H1 (cell line): ENCODE results near the gene TPBGL. TPM values are rescaled to one million over a fixed set of nuclear protein-coding genes. Genes with fewer than 3 reads are reported as not detected.

Experiments
- CTCF ChIA-PET: fragments of 300-600 bp; sonication (Branson Sonifier 250); formaldehyde crosslinking; loops from one replicate; lab custom pipeline; 2021; ENCODE audit not compliant: partially characterized antibody; lab: Charles Lee
- POLR2A ChIA-PET: fragments of 300-600 bp; sonication (Branson Sonifier 250); formaldehyde crosslinking; loops from one replicate; lab custom pipeline; 2021; ENCODE audit warnings: inconsistent platforms; ENCODE audit not compliant: partially characterized antibody; lab: Charles Lee
- DNase-seq, 2 experiments: peaks; one replicate each; pipeline versions ENCODE4 v3.0.0 to v3.0.0-alpha.2; 2010 to 2022; ENCODE audit warnings: low spot score in 2 of 2, low read depth in 1 of 2, mixed read lengths in 1 of 2
- FAIRE-seq: peaks from 2 replicates; lab custom pipeline; 2011; peaks lifted over from hg19 to GRCh38; lab: Jason Lieb, UNC
- H2AFZ ChIP-seq: 2 replicates; pipeline ENCODE4 v1.8.1; 2012; ENCODE audit warnings: low read length, inconsistent platforms
- H2AK5ac ChIP-seq: 2 replicates; pipeline ENCODE4 v1.6.1; 2013; ENCODE audit warnings: low read depth, low read length
- H2BK120ac ChIP-seq: replicated peaks from 2 replicates; pipeline ENCODE3; 2013; ENCODE audit warnings: low read depth, low read length, inconsistent platforms
- H2BK12ac ChIP-seq: 2 replicates; pipeline ENCODE4 v1.6.1; 2013; ENCODE audit warnings: low read depth, low read length
- H2BK15ac ChIP-seq: 2 replicates; pipeline ENCODE4 v1.6.1; 2013; ENCODE audit warnings: low read length
- H2BK20ac ChIP-seq: 2 replicates; pipeline ENCODE4 v1.6.1; 2013; ENCODE audit warnings: low read length
- H2BK5ac ChIP-seq: 2 replicates; pipeline ENCODE4 v1.6.1; 2013; ENCODE audit warnings: low read depth, low read length
- H3K14ac ChIP-seq: 2 replicates; pipeline ENCODE4 v1.6.1; 2013; ENCODE audit warnings: inconsistent platforms; ENCODE audit not compliant: insufficient read length
- H3K18ac ChIP-seq: 2 replicates; pipeline ENCODE4 v1.6.1; 2013; ENCODE audit warnings: low read length; ENCODE audit errors: extremely low read depth
- H3K23ac ChIP-seq: 2 replicates; pipeline ENCODE4 v1.6.1; 2013; ENCODE audit warnings: inconsistent platforms; ENCODE audit not compliant: insufficient read length
- H3K23me2 ChIP-seq: 2 replicates; pipeline ENCODE4 v1.6.1; 2013; ENCODE audit warnings: low read depth, low read length
- H3K27ac ChIP-seq: 2 replicates; pipeline ENCODE4 v1.6.1; 2011; ENCODE audit warnings: low read depth, low read length, inconsistent platforms
- H3K27me3 ChIP-seq, 4 experiments: replicated peaks in 1 of 4; 1 replicate in 1 of 4; 2 replicates in 3 of 4; pipeline versions ENCODE4 v1.6.1 to v1.8.1; 2011 to 2013; ENCODE audit warnings: low read length in 3 of 4, mild to moderate bottlenecking in 3 of 4, inconsistent platforms in 2 of 4, mixed read lengths in 2 of 4, moderate library complexity in 1 of 4; ENCODE audit not compliant: control insufficient read depth in 3 of 4, insufficient read depth in 3 of 4; ENCODE audit errors: extremely low read depth in 1 of 4
- H3K36me3 ChIP-seq, 4 experiments: 2 replicates each; pipeline versions ENCODE4 v1.6.1 to v1.8.1; 2011 to 2013; ENCODE audit warnings: mild to moderate bottlenecking in 4 of 4, low read length in 3 of 4, moderate library complexity in 2 of 4, control low read depth in 1 of 4, inconsistent platforms in 1 of 4; ENCODE audit not compliant: insufficient read depth in 4 of 4, control insufficient read depth in 2 of 4
- H3K4ac ChIP-seq: replicated peaks from 2 replicates; pipeline ENCODE3; 2013; ENCODE audit warnings: low read length, low read depth, mixed read lengths, inconsistent platforms; ENCODE audit not compliant: insufficient read length
- H3K4me1 ChIP-seq, 4 experiments: replicated peaks in 1 of 4; 1 replicate in 1 of 4; 2 replicates in 3 of 4; pipeline versions ENCODE4 v1.6.1 to v1.8.1; 2011 to 2013; ENCODE audit warnings: low read length in 3 of 4, inconsistent platforms in 2 of 4, mixed read lengths in 1 of 4; ENCODE audit not compliant: insufficient read depth in 4 of 4, control insufficient read depth in 3 of 4
- H3K4me2 ChIP-seq, 2 experiments: 2 replicates each; pipeline versions ENCODE4 v1.6.1 to v1.8.1; 2011 to 2013; ENCODE audit warnings: low read depth in 2 of 2, low read length in 2 of 2, control low read depth in 1 of 2, inconsistent platforms in 1 of 2, mild to moderate bottlenecking in 1 of 2; ENCODE audit not compliant: insufficient read depth in 1 of 2
- H3K4me3 ChIP-seq, 4 experiments: fragments of 200-600, 300-600 bp in 1 of 4; sonication (generic), shearing (Covaris generic), sonication (Bioruptor Twin) in 1 of 4; 2 replicates each; pipeline versions ENCODE4 v1.5.1 to v1.8.1; 2011 to 2016; ENCODE audit warnings: low read length in 4 of 4, low read depth in 3 of 4, control low read depth in 2 of 4, inconsistent platforms in 2 of 4, mild to moderate bottlenecking in 2 of 4, mixed read lengths in 1 of 4, moderate library complexity in 1 of 4; ENCODE audit not compliant: insufficient read depth in 2 of 4; ENCODE audit errors: extremely low read depth in 1 of 4
- H3K56ac ChIP-seq: replicated peaks from 2 replicates; pipeline ENCODE3; 2013; ENCODE audit warnings: low read depth, mild to moderate bottlenecking, mixed read lengths, low read length, inconsistent platforms; ENCODE audit not compliant: insufficient read length
- H3K79me1 ChIP-seq: 2 replicates; pipeline ENCODE4 v1.6.1; 2013; ENCODE audit warnings: low read depth, low read length, control low read depth
- H3K79me2 ChIP-seq, 2 experiments: 2 replicates each; pipeline versions ENCODE4 v1.6.1 to v1.8.1; 2012 to 2013; ENCODE audit warnings: low read length in 2 of 2, mild to moderate bottlenecking in 2 of 2, inconsistent platforms in 1 of 2; ENCODE audit not compliant: insufficient read depth in 2 of 2, control insufficient read depth in 1 of 2
- H3K9ac ChIP-seq, 4 experiments: replicated peaks in 1 of 4; 1 replicate in 1 of 4; 2 replicates in 3 of 4; pipeline versions ENCODE4 v1.6.1 to v1.8.1; 2011 to 2013; ENCODE audit warnings: low read depth in 3 of 4, low read length in 3 of 4, control low read depth in 2 of 4, mild to moderate bottlenecking in 2 of 4, moderate library complexity in 2 of 4, inconsistent platforms in 1 of 4; ENCODE audit errors: extremely low read depth in 1 of 4
- H3K9me3 ChIP-seq, 2 experiments: 2 replicates each; pipeline versions ENCODE4 v1.6.1 to v1.8.1; 2012 to 2013; ENCODE audit warnings: mild to moderate bottlenecking in 2 of 2, moderate library complexity in 2 of 2, control low read depth in 1 of 2, inconsistent platforms in 1 of 2, low read depth in 1 of 2, low read length in 1 of 2, mixed read lengths in 1 of 2; ENCODE audit not compliant: insufficient read depth in 2 of 2
- H4K20me1 ChIP-seq, 2 experiments: replicated peaks in 1 of 2; 2 replicates each; pipeline versions ENCODE3 to v1.8.1; 2011 to 2013; ENCODE audit warnings: inconsistent platforms in 2 of 2, low read length in 2 of 2, mild to moderate bottlenecking in 1 of 2; ENCODE audit not compliant: insufficient read depth in 2 of 2, control insufficient read depth in 1 of 2
- H4K5ac ChIP-seq: 2 replicates; pipeline ENCODE4 v1.6.1; 2013; ENCODE audit warnings: low read length, low read depth, mixed read lengths, inconsistent platforms; ENCODE audit not compliant: insufficient read length
- H4K8ac ChIP-seq: 2 replicates; pipeline ENCODE4 v1.8.0; 2013; ENCODE audit warnings: mild to moderate bottlenecking, moderate library complexity, low read length, inconsistent platforms; ENCODE audit not compliant: insufficient read depth; ENCODE audit errors: extremely low read depth
- H4K91ac ChIP-seq: replicated peaks from 2 replicates; pipeline ENCODE3; 2013; ENCODE audit warnings: low read length, mixed read lengths, inconsistent platforms; ENCODE audit not compliant: insufficient read length
- EGR1 ChIP-seq: IDR thresholded peaks from 2 replicates; pipeline ENCODE4 v1.6.1; 2011; ENCODE audit warnings: low read depth, low read length, borderline replicate concordance
- KDM4A ChIP-seq: IDR thresholded peaks from one replicate; pipeline ENCODE4 v1.7.1; 2012; ENCODE audit warnings: low read depth, mild to moderate bottlenecking, moderate library complexity, low read length, inconsistent platforms; ENCODE audit not compliant: severe bottlenecking
- MAX ChIP-seq: IDR thresholded peaks from 2 replicates; pipeline ENCODE4 v1.6.1; 2012; ENCODE audit warnings: inconsistent platforms
- RAD21 ChIP-seq, 2 experiments: IDR thresholded peaks in 1 of 2; conservative IDR thresholded peaks in 1 of 2; 2 replicates each; pipeline ENCODE4 v1.6.1; 2011; ENCODE audit warnings: low read depth in 2 of 2, low read length in 2 of 2, improper control_type of control experiment in 1 of 2, inconsistent platforms in 1 of 2, mild to moderate bottlenecking in 1 of 2, moderate library complexity in 1 of 2
- SP1 ChIP-seq: IDR thresholded peaks from 2 replicates; pipeline ENCODE4 v1.6.1; 2011; ENCODE audit warnings: low read depth, low read length
- TBP ChIP-seq: IDR thresholded peaks from 2 replicates; pipeline ENCODE4 v1.6.1; 2011; ENCODE audit warnings: low read depth, low read length, improper control_type of control experiment
- USF2 ChIP-seq: IDR thresholded peaks from 2 replicates; pipeline ENCODE4 v1.6.1; 2011; ENCODE audit warnings: low read length, improper control_type of control experiment
- ZNF274 ChIP-seq: IDR thresholded peaks from 2 replicates; pipeline ENCODE4 v1.7.0; 2012; ENCODE audit warnings: low read length, borderline replicate concordance; ENCODE audit errors: extremely low read depth
- WGBS, 2 experiments: shearing (Covaris generic) in 1 of 2; methylation state at CpG; one replicate each; pipeline versions ENCODE4 v1.1.6 to v1.1.7; 2013 to 2015; ENCODE audit warnings: low lambda C conversion rate in 2 of 2, mixed read lengths in 2 of 2, inconsistent platforms in 1 of 2, low coverage in 1 of 2, missing lambda C conversion rate in 1 of 2; ENCODE audit not compliant: insufficient replicate concordance in 2 of 2, insufficient coverage in 1 of 2, insufficient read length in 1 of 2; ENCODE audit errors: extremely low coverage in 1 of 2, missing lambda C conversion rate in 1 of 2; 5-methylcytosine and 5-hydroxymethylcytosine counted together
- polyA plus RNA-seq, 7 experiments: library from polyadenylated mRNA; depleted of rRNA in 3 of 7; stranded (reverse) in 5 of 7; unstranded in 2 of 7; fragments of >200 nt in 5 of 7; fragments of 200-250 nt in 2 of 7; gene quantifications; 1 replicate in 5 of 7; 2 replicates in 1 of 7; 4 replicates in 1 of 7; pipeline versions ENCODE4 v1.2.1 to v1.2.3, GENCODE V29; 2011 to 2013; ENCODE audit warnings: missing spikeins in 2 of 7, mixed read lengths in 2 of 7
- total RNA-seq: library from RNA; stranded (reverse); fragmentation: NEBNext Ultra II Directional; extraction: Animal tissue kit (Norgen Biotek cat#: 25700); gene quantifications from 2 replicates; pipeline ENCODE4 v1.2.1, GENCODE V29; 2021

Gene TPBGL
- total and polyA plus RNA-seq, 2 of the 8 experiments (the other 6 are each of a cell fraction or from before 2014, with no cell fraction given) = 0.26 to 0.37 TPM

GRCh38 chr11:75245356-75246005 lies 4.9 kb downstream of the TPBGL start:
- Histone ChIP-seq H3K4ac (no peak overlapping the region), H3K27ac (no peak overlapping the region), H3K9me3 (no peaks in the 10 kb centered on the region), H3K4me1 (peaks cover 0 to 5% (median 1%) of the 10 kb centered on the region in 4 experiments; a peak in 3 of 7 replicates), H3K4me3 (no peak overlapping the region), H2BK5ac (no peak overlapping the region), H3K56ac (no peak overlapping the region), H4K91ac (no peak overlapping the region), H3K18ac (no peak overlapping the region), H3K27me3 (peaks cover 24 to 42% (median 33%) of the 10 kb centered on the region in 4 experiments), H3K9ac (no peak overlapping the region), H3K79me1 (no peaks in the 10 kb centered on the region), H2BK15ac (no peak overlapping the region), H3K36me3 (no peaks in the 10 kb centered on the region), H3K14ac (no peak overlapping the region), H3K23me2 (peaks cover 11% of the 10 kb centered on the region; the same call in 1 of the 2 replicates), H2BK20ac (no peak overlapping the region), H4K5ac (no peak overlapping the region), H2BK120ac (no peak overlapping the region), H4K20me1 (peaks cover 0 to 3% of the 10 kb centered on the region in 2 experiments), H3K79me2 (no peaks in the 10 kb centered on the region), H2AK5ac (no peak overlapping the region), H4K8ac (no peak overlapping the region; the same call in 1 of the 2 replicates), H2BK12ac (no peak overlapping the region), H3K23ac (no peak overlapping the region), H3K4me2 (no peak overlapping the region), H2AFZ (no peak overlapping the region)
- FAIRE-seq (peak; percentile 52), DNase-seq (no peak)
- ChIA-PET POLR2A (interaction anchor here (0.8 to 1.6 kb wide), 3 partner anchors 13 to 155 kb away, joined by 3 read pairs; no protein-coding TSS in a partner anchor), CTCF (interaction anchor here (0.6 to 34.9 kb wide), 16 partner anchors 16 to 222 kb away, joined by 3 to 952 read pairs (median 4); partner anchors contain the start of genes SLCO2B1 and TPBGL)
- 52% methylated on average over 5 of the region's 5 CpGs; no CpG with 5 or more reads in 1 of the 2 experiments for WGBS, 2 experiments
- TF ChIP-seq ZNF274 = no peak
- TF ChIP-seq MAX = no peak
- peak; percentile 20 to 46 for TF ChIP-seq RAD21 (IDR thresholded peaks at IDR 0.05 in 1 of 2, conservative IDR thresholded peaks at IDR 0.05 in 1 of 2; ENCODE audit: low read depth in 2 of 2, low read length in 2 of 2)
- TF ChIP-seq USF2 = no peak
- TF ChIP-seq EGR1 = no peak
- no peak for TF ChIP-seq SP1
- no peak for TF ChIP-seq TBP
- TF ChIP-seq KDM4A = no peak
